DND-41 (cell line): Measurements from ENCODE around the gene ELF4.

Experiments used
- CTCF ChIP-seq: IDR thresholded peaks from 2 replicates; pipeline ENCODE4 v1.5.1; 2012; ENCODE audit warnings: borderline replicate concordance, low read length, moderate library complexity, mild to moderate bottlenecking; ENCODE audit not compliant: poor library complexity, severe bottlenecking; ENCODE audit errors: extremely low read depth
- EZH2 ChIP-seq: IDR thresholded peaks from 3 replicates; pipeline ENCODE4 v1.6.1; 2012; ENCODE audit warnings: borderline replicate concordance, low read depth, mild to moderate bottlenecking, moderate library complexity, low read length, inconsistent platforms; ENCODE audit not compliant: severe bottlenecking

DNA sequence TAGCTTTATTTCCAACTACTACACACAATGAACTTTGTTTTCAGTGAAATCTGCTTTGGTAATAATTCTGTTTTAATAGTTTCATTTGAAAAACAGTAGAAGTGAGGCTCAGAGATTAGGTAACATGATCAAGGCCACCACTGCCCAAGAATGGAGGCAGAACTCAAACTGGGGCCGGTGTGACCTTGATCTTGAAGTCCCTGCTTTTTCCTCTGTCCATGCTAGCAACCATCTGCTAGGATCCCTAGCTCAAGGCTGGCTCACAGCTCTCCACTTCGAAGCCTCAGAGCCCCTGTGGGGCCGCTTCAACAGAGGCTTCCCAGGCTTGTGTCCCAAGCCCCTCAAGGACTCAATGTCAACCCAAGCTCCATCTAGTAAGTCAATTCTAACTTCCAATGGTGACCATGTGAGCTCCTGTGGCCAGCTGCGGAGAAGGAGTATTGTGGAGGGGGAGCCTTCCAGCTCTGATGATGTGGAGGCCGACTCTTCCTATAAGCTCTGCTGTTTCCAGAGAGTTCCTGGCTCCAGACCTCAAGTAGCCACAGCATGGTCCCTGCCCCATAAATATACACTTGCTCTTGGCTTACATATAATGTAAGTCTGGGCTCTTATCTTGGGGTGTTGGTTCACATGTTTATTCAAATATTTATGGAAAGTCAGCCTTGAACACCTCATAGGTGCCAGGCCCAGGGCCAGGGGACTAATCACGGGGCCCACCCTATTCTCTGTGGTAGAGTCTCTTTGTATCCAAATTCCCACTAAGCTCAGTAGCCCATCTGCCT lies 14.9 kb downstream of the ELF4 start:
- no peak for TF ChIP-seq CTCF
- no peak for TF ChIP-seq EZH2
